ENCODE data around the gene FIGLA.

The FIGLA gene

GRCh38 chr2:70790136-70790828, at the start of gene FIGLA:
FIGLA (minus strand) TSS chr2:70790643; CDS start chr2:70790638, 5 bp downstream.
- no peak for DNase-seq (ENCODE audit: low read depth)

DNA sequence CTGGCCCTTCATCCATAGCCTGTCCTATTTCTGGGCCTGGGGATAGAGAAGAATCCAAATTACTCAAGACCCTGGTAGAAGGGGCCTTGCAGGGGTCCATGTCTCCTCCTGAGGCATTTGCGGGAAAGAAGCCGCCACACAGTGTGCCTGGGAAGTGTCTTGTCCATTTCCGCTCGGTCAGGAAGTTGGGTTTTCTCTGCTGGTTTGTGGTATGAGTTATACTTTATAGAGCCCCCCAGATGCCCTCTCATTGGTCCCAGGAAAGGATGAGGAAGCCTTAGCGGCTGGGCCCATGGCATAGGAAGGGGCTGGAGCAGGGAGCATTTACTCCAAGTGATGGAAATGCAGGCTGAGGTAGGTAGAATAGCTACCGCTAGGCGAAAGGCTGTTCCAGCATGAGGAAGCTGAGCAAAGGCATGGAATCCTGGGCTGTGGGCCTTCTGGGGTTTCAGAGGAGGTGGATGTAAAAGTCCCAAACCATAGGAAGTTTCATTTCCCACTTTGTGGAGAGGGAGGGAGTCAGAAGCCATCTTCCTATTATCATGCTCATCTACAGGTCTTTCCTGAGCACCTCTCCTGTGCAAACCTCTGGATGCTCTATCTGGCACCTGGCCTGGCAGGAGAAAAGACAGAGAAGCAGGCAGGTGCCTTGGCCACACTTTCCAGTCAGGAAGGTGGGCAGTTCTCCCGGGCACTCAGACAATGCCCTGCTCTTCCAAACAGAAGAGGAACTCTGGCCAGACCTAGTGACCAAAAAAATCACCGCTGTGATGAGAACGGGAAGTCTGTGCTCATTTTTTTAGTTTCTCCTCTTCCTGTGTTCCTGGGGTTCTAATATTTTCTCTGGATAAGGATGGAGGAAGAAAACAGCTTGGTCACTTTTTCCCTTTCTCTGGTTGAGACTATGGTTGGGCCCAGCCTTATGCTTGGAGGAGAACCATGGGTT, 47.8 kb upstream of the FIGLA start:
- DNase-seq (ENCODE audit: low read depth) = no peak

DNA sequence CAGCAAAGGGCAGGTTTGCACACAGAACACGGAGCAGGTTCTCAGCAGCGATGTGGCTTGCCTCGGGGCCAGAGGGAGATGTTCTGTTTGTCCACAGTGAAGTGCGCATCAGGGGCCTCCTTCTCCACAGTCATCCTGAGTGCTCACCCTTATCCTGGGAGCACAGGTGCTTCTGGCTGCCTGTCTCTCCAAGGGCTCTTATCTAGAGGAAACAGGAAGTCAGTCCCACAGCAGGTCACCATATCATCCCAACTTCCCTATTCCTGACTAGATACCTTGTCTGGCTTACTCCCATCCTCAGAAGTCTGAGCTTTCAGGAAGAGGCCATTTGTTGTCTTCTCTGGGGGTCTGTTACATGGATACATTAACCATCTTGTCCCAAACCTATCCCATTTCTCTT, 45.2 kb upstream of the FIGLA start, which contains the start of gene CD207:
CD207 (minus strand) TSS at position 174 of the 400 bp plus-strand sequence; CDS start at position 134, 40 bp downstream.
- no peak for DNase-seq (ENCODE audit: low read depth)

GRCh38 chr2:70834881-70835280, 44.4 kb upstream of the FIGLA start:
- no peak for DNase-seq (ENCODE audit: low read depth)

DNA sequence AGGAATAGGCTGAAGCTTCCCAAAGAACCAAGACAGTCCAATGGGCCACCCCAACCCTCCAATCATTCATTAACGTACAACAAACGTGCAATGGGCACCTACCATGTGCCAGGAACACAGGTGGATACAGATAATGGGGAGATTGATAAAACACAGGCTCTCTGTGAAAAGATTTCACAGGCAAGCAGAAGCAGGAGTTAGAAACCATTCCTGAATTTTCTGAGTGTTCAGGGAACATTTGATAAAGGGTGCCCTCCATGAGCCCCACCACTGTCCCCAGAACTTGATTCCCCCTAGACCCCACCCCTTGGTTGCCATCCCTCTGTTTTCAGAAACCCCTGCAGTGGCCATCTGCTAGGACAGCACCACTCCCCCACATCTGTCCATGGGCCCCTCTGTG, 43.7 kb upstream of the FIGLA start:
- no peak for DNase-seq (ENCODE audit: low read depth)

DNA sequence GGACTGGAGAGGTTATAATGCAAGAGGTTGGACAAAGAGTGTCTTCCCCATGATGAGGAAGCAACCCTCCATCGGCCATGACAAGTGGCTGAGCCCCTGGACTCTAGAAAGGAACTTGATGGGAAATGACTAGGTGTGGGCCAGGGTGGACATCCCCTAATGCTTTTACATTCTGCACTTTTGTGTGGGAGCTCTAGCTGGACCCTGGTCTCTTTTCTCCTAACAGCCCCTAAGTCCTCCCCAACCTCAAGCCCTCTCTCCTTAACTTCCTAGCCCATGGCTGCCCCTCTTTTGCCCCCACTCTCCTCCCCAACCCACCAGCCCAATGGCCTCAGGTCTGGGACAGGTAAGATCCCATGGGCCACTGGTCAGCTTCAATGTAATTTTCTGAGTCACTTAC, 42.8 kb upstream of the FIGLA start:
- no peak for DNase-seq (ENCODE audit: low read depth)

DNA sequence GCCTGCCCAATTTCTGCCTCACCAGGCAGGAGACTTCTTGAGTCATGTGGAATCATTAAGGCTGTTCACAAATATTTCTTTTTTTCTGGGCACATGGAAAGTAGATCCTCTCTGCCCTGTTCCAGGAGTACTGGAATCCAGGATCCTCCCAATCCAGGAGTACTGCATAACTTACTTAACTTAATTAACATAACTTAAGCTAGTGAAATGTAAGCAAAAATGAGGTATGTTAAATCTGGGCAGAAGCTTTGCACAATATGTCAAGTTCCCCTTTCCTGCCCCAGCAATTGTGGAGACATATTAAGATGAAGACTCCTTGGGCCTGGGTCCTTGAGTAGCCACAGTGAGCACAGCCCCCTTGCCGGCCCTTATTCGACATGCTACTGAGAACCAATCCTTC, 41.9 kb upstream of the FIGLA start:
- DNase-seq (ENCODE audit: low read depth) = no peak

DNA sequence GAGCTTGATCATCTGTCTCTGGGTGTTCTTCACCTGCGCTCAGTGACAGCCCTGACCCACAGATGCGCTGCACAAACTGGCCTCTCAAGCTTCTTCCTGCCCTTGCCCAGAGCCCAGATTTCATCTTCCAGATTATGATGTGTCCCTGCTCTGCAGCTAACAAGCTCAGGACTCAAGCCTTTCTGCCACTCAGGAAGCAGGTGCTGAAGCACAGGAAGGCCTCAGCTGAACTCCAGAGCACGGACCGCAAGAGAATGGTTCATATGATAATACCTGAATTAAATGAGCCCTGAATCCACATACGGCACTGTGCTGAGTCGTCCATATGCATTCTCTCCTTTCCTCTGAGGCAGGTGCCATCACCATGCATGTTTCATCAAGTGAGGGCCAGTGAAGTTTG, 41.4 kb upstream of the FIGLA start:
- DNase-seq (ENCODE audit: low read depth) = no peak

GRCh38 chr2:70830366-70830765, 39.9 kb upstream of the FIGLA start:
- no peak for DNase-seq (ENCODE audit: low read depth)

DNA sequence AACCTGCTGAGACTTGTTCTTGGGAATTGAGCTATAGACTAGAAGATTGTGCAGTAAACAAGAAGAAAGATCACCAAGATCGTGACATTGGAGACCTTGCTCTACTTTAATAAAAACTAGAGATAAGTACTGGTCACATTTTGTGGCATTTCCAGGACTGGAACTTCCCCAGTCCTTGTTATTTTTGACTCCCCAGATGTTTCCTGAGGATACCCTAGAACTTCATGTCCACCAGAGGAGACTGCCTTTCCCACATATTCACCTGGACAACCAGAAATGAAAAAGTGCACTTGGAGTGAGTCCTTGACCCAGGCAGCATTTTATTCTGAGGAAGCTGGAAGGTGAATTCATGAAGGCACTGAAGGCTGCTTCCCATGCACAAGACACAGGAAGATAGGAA, 39.5 kb upstream of the FIGLA start:
- DNase-seq (ENCODE audit: low read depth) = no peak

DNA sequence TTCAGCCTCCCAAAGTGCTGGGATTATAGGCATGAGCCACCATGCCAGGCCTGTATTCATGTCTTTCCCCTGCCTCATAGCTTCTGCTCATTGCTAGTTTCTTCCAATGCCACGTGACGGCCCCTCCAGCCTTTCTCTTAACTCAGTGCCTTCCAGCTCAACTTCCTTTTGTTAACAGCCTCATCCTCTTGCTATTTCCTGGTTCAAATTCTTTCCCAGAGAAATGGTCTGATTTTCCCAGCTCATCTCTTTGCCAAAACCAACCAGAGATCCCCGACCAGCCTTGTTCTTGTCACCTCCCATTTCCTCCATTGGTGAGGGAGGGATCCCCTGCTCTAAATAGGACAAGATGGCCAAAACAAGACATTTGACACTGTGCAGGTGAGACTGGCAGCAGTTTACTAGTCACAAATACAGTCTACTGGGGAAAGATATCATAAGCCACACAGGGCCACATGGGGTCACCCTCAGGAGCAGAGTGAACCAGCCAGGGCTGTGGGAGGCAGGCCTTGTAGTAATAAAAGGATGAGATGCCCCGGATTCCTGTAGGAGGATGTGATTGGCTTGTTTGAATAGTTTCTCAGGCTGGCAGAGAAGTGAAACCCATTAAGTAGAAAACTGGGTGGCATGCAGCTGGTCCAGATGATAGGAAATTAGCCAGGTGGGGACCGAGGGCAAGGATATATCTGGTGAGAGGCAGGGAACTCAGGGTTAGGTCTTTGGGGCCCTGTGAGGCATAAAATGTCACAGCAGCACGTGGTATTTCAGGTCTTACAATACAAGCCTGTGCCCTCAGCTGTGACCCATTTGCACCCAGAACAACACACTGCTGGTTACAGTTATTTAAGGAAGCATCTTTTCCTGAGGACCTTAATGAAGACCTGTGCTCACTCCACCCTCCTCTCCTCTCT, 38.7 kb upstream of the FIGLA start:
- no peak for DNase-seq (ENCODE audit: low read depth)

GRCh38 chr2:70828115-70828514, 37.7 kb upstream of the FIGLA start:
- DNase-seq (ENCODE audit: low read depth) = no peak

DNA sequence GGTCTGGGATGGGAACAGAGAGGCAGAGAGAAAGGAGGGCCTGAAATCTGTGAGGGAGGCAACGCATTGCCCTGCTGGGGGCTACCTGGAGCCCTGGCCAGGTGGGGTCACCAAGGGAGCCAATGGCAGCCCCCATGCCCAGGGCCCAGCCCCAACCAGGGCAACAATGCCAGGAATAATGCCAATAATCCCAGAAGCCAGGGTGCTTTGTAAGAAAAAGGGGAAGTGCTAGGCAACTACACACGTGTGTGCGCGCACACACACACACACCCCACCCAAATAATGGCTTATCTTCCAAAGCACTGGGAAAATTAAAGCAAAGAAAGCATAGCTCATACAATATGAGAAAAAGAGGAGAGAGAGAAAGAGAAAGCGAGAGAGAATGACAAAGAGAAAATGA, 36.9 kb upstream of the FIGLA start:
- DNase-seq (ENCODE audit: low read depth) = no peak

DNA sequence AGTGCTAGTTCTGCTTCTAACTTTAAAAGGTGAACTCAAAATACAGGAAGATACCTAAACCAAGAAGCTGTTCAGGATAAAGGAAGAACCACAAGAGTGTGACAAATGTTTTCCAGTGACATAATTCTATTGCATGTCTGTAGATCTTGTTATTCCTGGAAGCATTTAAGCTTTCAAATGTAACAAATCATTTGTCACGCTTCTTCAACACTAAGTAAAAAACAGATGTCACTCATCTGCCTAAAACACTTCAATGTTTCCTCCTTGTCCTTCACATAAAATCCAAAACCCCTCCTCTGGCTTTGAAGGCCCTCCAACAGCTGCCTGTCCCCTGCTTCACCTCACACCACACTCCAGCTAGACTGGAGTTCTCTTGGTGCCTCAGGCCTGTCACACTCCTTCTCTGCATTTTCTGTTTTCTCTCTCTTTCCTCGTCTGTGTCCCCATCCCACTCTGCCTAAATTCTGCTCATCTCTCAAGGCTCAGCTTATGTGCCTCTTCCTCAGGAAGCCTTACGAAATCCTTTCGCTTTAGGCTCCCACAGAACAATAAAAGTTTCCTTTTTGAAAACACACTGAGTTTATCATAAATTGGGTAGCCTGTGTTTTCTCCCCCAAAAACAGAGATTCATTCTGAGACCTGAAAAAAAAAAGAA, 36.4 kb upstream of the FIGLA start:
- no peak for DNase-seq (ENCODE audit: low read depth)

DNA sequence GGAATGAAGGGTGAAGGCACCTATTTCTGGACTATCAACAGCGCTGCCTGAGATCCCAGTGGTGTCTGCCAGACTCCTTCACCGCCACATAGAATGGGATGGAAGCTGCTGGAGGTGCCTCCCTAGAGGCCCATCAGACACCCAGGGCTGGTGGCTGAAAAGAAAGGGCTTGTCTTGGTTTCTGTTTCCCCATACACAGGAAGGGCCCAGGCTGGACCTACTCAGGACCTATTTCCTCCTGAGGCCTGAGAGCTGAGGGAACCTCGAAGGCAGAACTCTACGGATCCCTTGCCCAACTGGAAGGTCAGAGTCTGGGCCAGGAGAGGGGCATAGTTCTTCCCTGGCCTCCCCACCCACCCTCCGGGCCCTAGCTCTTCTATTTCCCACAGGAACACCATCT, 32.8 kb upstream of the FIGLA start:
- DNase-seq (ENCODE audit: low read depth) = no peak

DNA sequence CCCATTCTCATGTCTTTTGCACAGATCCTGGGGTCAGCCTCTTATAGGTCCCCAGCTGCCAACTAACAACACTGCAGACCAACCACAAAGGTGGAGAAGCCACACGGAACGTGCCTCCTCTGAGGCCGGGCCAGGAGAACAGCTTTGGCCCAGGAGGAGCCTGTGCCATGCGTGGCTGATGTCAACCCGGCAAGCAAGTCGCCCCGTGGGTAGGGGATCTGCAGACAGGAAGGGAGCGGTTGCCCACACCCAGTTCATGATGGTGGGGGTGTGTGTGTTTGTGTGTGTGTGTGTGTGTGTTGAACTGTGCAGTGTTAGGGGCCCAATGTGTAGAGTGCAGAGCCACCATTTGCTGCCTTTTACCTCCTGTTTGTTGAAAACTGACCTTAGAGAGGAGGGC, 32.4 kb upstream of the FIGLA start:
- DNase-seq (ENCODE audit: low read depth) = no peak

DNA sequence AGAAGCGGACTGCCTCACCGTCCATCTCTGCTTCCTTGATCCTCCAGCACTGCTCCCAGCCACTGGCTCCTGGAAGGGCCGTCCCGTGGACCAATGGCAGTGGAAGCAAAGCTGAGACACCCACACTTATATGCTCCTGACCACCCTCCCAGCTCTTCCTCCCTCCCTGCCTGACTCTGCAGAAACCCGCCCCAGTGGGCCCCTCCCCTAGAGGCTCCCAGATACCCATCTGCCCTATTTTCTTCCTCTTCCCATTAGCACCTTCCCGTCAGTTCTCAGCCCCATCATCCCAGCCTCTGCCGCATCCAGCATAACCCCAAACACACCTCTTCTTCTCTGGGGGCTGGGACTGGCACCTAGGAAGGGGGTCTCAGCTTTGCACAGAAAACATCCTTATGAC, 30.1 kb upstream of the FIGLA start, which contains the start of gene CLEC4F:
CLEC4F (minus strand) TSS at position 101 of the 400 bp plus-strand sequence; CDS start at position 25, 76 bp downstream.
- no peak for DNase-seq (ENCODE audit: low read depth)

- no peak for DNase-seq (ENCODE audit: low read depth)
These were observed 27.0 kb upstream of the FIGLA start for GRCh38 chr2:70817284-70817954.

GRCh38 chr2:70816726-70817125, 26.3 kb upstream of the FIGLA start:
- DNase-seq (ENCODE audit: low read depth) = no peak

- DNase-seq (ENCODE audit: low read depth) = no peak
These were observed 18.8 kb upstream of the FIGLA start for GRCh38 chr2:70808983-70809958.
